CD4-positive, alpha-beta T cell treated with Interleukin-6 for 4 hours (primary cell): ENCODE results near the gene ATG4A.

ENCODE experiments used
- DNase-seq: peaks from one replicate; pipeline ENCODE4 v3.0.0-alpha.2; 2020; ENCODE audit warnings: mixed read lengths

The ATG4A gene

GRCh38 chrX:108171671-108172070 is 80.1 kb downstream of the ATG4A start:
- no peak for DNase-seq

- DNase-seq: no peak
Observed at GRCh38 chrX:108173874-108174273, 82.3 kb downstream of the ATG4A start.

- DNase-seq: no peak
Observed at GRCh38 chrX:108177351-108178142, 86.0 kb downstream of the ATG4A start.

GRCh38 chrX:108178143-108178498 is 86.5 kb downstream of the ATG4A start:
- DNase-seq: no peak

- DNase-seq: no peak
Observed at GRCh38 chrX:108186811-108187210, 95.2 kb downstream of the ATG4A start.

GRCh38 chrX:108198420-108198819 is 106.8 kb downstream of the ATG4A start:
- no peak for DNase-seq

GRCh38 chrX:108199041-108199440 is 107.5 kb downstream of the ATG4A start:
- DNase-seq: no peak

- DNase-seq: no peak
Observed at GRCh38 chrX:108199691-108200090, 108.1 kb downstream of the ATG4A start.

- DNase-seq: no peak
Observed at GRCh38 chrX:108203540-108203939, 112.0 kb downstream of the ATG4A start.
